ENCODE results near the gene DGKZ.

DGKZ gene

DNA sequence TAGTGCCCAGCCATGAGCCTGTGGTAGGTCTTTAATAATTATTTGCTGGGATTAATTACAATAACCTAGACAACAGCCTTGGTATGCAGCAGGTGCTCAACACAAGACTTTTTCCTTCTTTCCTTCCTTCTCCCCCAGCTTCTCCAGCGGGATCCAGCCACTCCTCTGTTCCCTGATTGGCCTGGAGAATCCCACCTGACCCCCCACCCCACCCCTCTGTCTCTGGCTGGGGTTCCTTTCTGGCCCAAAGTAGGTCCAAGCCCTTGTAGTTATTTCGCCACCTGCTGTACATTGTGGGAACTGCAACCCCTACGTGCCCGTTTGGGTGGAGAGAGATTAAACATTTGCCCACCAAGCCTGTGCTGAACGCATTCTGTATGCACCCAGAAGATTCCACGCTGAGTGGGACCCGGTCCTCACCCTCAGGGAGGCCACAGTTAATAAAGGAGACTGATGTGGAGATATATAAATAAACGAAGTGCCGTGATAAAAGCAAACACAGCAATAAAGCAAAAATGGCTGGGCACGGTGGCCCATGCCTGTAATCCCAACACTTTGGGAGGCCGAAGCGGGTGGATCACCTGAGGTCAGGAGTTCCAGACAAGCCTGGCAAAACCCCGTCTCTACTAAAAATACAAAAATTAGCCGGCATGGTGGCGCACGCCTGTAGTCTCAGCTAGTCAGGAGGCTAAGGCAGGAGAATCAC is 32.1 kb upstream of the DGKZ start:
- Histone ChIP-seq H3K27me3 (ENCODE audit: control insufficient read depth, insufficient read depth, low read length) (no peaks in the 10 kb centered on the region), H3K27ac (peak overlapping the region; percentile 67), H3K36me3 (ENCODE audit: control insufficient read depth, insufficient read depth, low read length) (no peaks in the 10 kb centered on the region), H3K4me1 (peaks cover 4% of the 10 kb centered on the region), H2AFZ (peak overlapping the region; percentile 76), H3K79me2 (no peaks in the 10 kb centered on the region), H3K9me3 (ENCODE audit: control insufficient read depth, low read length) (no peaks in the 10 kb centered on the region), H3K9ac (no peak overlapping the region), H3K4me3 (ENCODE audit: low read depth, low read length) (no peak overlapping the region), H3K4me2 (ENCODE audit: low read length) (no peak overlapping the region)
- TF ChIP-seq, protein P1, sequence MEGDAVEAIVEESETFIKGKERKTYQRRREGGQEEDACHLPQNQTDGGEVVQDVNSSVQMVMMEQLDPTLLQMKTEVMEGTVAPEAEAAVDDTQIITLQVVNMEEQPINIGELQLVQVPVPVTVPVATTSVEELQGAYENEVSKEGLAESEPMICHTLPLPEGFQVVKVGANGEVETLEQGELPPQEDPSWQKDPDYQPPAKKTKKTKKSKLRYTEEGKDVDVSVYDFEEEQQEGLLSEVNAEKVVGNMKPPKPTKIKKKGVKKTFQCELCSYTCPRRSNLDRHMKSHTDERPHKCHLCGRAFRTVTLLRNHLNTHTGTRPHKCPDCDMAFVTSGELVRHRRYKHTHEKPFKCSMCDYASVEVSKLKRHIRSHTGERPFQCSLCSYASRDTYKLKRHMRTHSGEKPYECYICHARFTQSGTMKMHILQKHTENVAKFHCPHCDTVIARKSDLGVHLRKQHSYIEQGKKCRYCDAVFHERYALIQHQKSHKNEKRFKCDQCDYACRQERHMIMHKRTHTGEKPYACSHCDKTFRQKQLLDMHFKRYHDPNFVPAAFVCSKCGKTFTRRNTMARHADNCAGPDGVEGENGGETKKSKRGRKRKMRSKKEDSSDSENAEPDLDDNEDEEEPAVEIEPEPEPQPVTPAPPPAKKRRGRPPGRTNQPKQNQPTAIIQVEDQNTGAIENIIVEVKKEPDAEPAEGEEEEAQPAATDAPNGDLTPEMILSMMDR (IDR thresholded peaks at IDR 0.05): peak; percentile 84

DNA sequence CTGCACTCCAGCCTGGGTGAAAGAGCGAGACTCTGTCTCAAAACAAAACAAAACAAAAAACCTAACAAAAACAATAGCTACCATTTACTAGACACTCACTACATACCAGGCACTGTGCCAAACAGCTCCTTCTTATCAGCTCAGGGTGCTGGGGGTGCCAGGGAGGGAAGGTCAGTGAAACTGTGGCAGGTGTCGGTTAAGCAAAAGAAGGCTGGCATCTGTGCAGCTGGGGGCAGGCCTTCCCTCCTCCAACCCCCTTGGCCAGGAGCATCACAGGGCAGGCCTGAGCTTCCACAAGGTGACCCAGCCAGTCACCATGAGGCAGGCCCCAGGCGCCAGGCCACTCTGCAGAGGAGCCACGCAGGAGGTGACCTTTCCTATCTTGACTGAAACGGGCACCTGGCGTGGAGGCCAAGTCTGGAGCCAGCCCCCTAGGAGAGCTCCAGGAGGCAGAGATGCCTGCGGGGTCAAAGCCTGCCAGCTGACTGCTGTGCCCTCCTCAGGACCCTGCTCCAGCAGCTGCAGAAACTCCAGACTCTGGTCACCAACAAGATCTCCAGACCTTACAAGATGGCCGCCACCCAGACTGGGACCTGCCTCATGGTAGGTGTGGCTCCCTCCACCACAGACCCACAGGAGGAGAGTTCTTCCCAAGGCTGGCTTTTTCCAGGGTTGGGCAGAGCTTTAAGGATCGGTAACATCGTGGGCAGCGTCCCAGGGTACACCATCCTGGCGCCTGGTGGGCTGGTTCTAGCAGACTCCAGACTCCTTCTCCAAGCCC is 31.3 kb upstream of the DGKZ start:
- Histone ChIP-seq H3K4me2 (ENCODE audit: low read length) (peak overlapping the region; percentile 13), H2AFZ (peak overlapping the region; percentile 76), H3K27ac (peak overlapping the region; percentile 67), H3K4me3 (ENCODE audit: low read depth, low read length) (no peak overlapping the region), H3K27me3 (ENCODE audit: control insufficient read depth, insufficient read depth, low read length) (no peaks in the 10 kb centered on the region), H3K79me2 (no peaks in the 10 kb centered on the region), H3K9ac (no peak overlapping the region), H3K36me3 (ENCODE audit: control insufficient read depth, insufficient read depth, low read length) (no peaks in the 10 kb centered on the region), H3K9me3 (ENCODE audit: control insufficient read depth, low read length) (no peaks in the 10 kb centered on the region), H3K4me1 (peaks cover 4% of the 10 kb centered on the region)
- TF ChIP-seq, protein P1 (IDR thresholded peaks at IDR 0.05): no peak

DNA sequence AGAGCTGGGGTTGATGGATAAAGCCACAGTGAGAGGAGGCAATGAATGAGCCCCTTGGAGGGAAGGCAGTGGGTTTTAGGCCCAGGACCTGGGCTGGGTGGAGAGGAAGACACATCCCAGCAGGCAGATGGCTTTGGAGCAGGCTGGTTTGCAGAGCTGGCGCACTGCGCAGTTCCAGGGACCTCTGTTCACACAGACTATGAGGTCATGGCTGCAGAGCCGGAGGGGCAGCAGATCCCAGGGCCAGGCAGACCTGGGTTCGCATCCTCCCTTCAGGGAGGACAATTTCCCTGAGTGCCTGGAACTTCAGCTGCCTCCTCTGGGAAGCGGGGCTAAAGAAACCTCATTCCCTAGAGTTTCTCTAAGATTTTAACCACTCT is 28.2 kb upstream of the DGKZ start:
- H3K9ac ChIP-seq: no peak overlapping the region
- H3K4me1 ChIP-seq: peaks cover 4% of the 10 kb centered on the region
- TF ChIP-seq, protein P1 (IDR thresholded peaks at IDR 0.05): no peak
- no peaks in the 10 kb centered on the region for H3K9me3 ChIP-seq (ENCODE audit: control insufficient read depth, low read length)
- H3K79me2 ChIP-seq: no peaks in the 10 kb centered on the region
- H2AFZ ChIP-seq: no peak overlapping the region
- H3K27me3 ChIP-seq (ENCODE audit: control insufficient read depth, insufficient read depth, low read length): no peaks in the 10 kb centered on the region
- H3K4me3 ChIP-seq (ENCODE audit: low read depth, low read length): no peak overlapping the region
- no peak overlapping the region for H3K27ac ChIP-seq
- no peaks in the 10 kb centered on the region for H3K36me3 ChIP-seq (ENCODE audit: control insufficient read depth, insufficient read depth, low read length)
- no peak overlapping the region for H3K4me2 ChIP-seq (ENCODE audit: low read length)

DNA sequence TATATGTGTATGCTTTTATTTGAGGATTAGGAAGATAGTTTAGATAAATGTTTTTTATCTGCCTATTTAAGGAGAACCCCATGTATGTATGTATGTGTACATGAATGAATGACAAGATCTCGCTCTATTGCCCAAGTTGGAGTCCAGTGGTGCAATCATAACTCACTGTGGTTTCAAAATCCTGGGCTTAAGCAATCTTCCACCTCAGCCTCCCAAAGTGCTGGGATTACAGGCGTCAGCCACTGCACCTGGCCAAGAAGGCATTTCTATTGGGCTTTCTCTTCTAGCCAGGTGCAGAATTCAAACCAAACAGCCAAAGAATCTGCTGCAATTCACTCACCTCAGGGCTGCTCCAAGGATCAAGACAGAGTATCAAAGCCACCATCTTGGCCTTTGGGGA is 25.5 kb upstream of the DGKZ start:
- H3K27ac ChIP-seq: no peak overlapping the region
- H3K4me3 ChIP-seq (ENCODE audit: low read depth, low read length): no peak overlapping the region
- no peak overlapping the region for H3K9ac ChIP-seq
- no peaks in the 10 kb centered on the region for H3K36me3 ChIP-seq (ENCODE audit: control insufficient read depth, insufficient read depth, low read length)
- H3K79me2 ChIP-seq: no peaks in the 10 kb centered on the region
- no peaks in the 10 kb centered on the region for H3K4me1 ChIP-seq
- TF ChIP-seq, protein P1 (IDR thresholded peaks at IDR 0.05): no peak
- no peak overlapping the region for H3K4me2 ChIP-seq (ENCODE audit: low read length)
- no peak overlapping the region for H2AFZ ChIP-seq
- no peaks in the 10 kb centered on the region for H3K27me3 ChIP-seq (ENCODE audit: control insufficient read depth, insufficient read depth, low read length)
- H3K9me3 ChIP-seq (ENCODE audit: control insufficient read depth, low read length): no peaks in the 10 kb centered on the region

Measured in parathyroid adenoma (tissue), 2 donors.